ENCODE data around the gene RAB33A.
A peak's percentile ranks its signal among the peaks of the same experiment; 100 is the strongest.

The RAB33A gene

DNA sequence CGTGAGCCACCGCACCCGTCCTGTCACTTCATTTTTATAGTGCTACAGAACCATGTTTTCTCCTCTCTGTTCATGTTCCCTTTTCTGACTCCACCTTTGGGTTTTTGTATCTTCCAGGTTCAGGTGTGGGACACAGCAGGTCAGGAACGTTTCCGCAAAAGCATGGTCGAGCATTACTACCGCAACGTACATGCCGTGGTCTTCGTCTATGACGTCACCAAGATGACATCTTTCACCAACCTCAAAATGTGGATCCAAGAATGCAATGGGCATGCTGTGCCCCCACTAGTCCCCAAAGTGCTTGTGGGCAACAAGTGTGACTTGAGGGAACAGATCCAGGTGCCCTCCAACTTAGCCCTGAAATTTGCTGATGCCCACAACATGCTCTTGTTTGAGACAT is 12.4 kb downstream of the RAB33A start:
- Histone ChIP-seq H4K20me1 (ENCODE audit: insufficient read depth, low read length) (peaks cover 16% of the 10 kb centered on the region; the same call in 1 of the 2 replicates), H3K9me3 (ENCODE audit: insufficient read depth, low read length) (no peaks in the 10 kb centered on the region), H3K27ac (ENCODE audit: low read length) (peak overlapping the region; percentile 68), H3K4me1 (ENCODE audit: low read length) (peaks cover 39% of the 10 kb centered on the region), H3K4me2 (ENCODE audit: low read length) (peak overlapping the region; percentile 4), H3K27me3 (ENCODE audit: low read depth, low read length) (no peaks in the 10 kb centered on the region), H2AFZ (ENCODE audit: low read depth, low read length) (no peak overlapping the region), H3K79me2 (ENCODE audit: low read length) (peaks cover 37% of the 10 kb centered on the region), H3K36me3 (replicated peaks; ENCODE audit: low read depth, low read length) (peaks cover 36% of the 10 kb centered on the region), H3K9ac (ENCODE audit: low read length) (no peak overlapping the region), H3K4me3 (ENCODE audit: low read length) (no peak overlapping the region)
- TF ChIP-seq, protein P1, sequence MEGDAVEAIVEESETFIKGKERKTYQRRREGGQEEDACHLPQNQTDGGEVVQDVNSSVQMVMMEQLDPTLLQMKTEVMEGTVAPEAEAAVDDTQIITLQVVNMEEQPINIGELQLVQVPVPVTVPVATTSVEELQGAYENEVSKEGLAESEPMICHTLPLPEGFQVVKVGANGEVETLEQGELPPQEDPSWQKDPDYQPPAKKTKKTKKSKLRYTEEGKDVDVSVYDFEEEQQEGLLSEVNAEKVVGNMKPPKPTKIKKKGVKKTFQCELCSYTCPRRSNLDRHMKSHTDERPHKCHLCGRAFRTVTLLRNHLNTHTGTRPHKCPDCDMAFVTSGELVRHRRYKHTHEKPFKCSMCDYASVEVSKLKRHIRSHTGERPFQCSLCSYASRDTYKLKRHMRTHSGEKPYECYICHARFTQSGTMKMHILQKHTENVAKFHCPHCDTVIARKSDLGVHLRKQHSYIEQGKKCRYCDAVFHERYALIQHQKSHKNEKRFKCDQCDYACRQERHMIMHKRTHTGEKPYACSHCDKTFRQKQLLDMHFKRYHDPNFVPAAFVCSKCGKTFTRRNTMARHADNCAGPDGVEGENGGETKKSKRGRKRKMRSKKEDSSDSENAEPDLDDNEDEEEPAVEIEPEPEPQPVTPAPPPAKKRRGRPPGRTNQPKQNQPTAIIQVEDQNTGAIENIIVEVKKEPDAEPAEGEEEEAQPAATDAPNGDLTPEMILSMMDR (IDR thresholded peaks at IDR 0.05; ENCODE audit: low read depth, low read length) = no peak
- no peak for TF ChIP-seq EZH2phosphoT487 (IDR thresholded peaks at IDR 0.05; ENCODE audit: low read depth)

DNA sequence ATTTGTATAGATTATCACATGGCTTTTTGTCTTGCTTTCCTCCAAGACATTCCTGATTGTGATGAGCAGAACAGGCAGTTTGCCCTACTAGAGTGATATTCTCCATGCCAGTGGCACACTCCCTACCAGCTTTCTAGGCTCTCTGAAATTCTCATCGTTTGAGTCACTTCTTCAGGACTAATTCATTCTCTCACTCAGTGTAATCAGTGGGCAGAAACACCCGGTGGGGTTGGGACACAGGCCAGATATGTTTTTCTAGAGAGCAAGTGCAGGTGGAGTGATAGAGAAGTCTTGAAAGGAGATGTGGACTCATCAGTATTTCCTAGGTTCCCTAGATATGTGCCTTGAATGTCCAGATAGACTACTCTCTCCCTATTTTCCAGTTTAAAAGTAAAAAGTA is 13.1 kb downstream of the RAB33A start:
- Histone ChIP-seq H3K4me2 (ENCODE audit: low read length) (no peak overlapping the region), H3K4me1 (ENCODE audit: low read length) (peaks cover 32% of the 10 kb centered on the region), H3K79me2 (ENCODE audit: low read length) (peaks cover 30% of the 10 kb centered on the region)

DNA sequence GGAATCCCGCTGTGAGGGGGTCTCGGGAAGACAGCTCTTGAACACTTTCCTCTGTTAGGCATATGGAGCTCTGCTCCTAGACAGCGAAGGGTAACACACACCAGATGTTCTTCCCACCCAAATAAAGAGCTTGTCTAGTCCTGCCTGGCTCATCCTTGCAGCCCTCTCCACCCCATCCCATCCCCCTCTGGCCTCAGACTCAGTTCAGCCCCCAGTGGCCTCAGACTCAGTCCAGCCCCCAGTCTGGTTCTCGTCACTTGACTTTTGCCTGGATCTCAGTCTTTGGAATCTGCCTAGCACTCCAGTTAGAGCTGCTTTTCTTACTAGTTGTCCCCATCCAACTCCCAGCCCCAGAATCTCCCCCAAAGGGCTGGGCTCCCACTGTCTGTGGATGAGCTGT is 14.9 kb downstream of the RAB33A start:
- no peak for TF ChIP-seq EZH2phosphoT487 (IDR thresholded peaks at IDR 0.05; ENCODE audit: low read depth)
- no peaks in the 10 kb centered on the region for H3K9me3 ChIP-seq (ENCODE audit: insufficient read depth, low read length)
- peaks cover 18% of the 10 kb centered on the region for H3K36me3 ChIP-seq (replicated peaks; ENCODE audit: low read depth, low read length)
- no peak overlapping the region for H3K4me3 ChIP-seq (ENCODE audit: low read length)
- H3K79me2 ChIP-seq (ENCODE audit: low read length) = peaks cover 13% of the 10 kb centered on the region
- peaks cover 31% of the 10 kb centered on the region for H3K4me1 ChIP-seq (ENCODE audit: low read length)
- H3K9ac ChIP-seq (ENCODE audit: low read length) = no peak overlapping the region
- no peaks in the 10 kb centered on the region; the same call in 1 of the 2 replicates for H4K20me1 ChIP-seq (ENCODE audit: insufficient read depth, low read length)
- H3K27me3 ChIP-seq (ENCODE audit: low read depth, low read length) = no peaks in the 10 kb centered on the region
- no peak overlapping the region for H3K4me2 ChIP-seq (ENCODE audit: low read length)
- H3K27ac ChIP-seq (ENCODE audit: low read length) = no peak overlapping the region
- H2AFZ ChIP-seq (ENCODE audit: low read depth, low read length) = no peak overlapping the region

More for the DNA sequence above, 13.1 kb downstream of the RAB33A start:
- Histone ChIP-seq H3K27ac (ENCODE audit: low read length) (no peak overlapping the region), H3K27me3 (ENCODE audit: low read depth, low read length) (no peaks in the 10 kb centered on the region), H3K4me3 (ENCODE audit: low read length) (no peak overlapping the region), H4K20me1 (ENCODE audit: insufficient read depth, low read length) (peaks cover 9% of the 10 kb centered on the region; the same call in 1 of the 2 replicates), H3K9me3 (ENCODE audit: insufficient read depth, low read length) (no peaks in the 10 kb centered on the region), H3K9ac (ENCODE audit: low read length) (no peak overlapping the region), H2AFZ (ENCODE audit: low read depth, low read length) (no peak overlapping the region), H3K36me3 (replicated peaks; ENCODE audit: low read depth, low read length) (peaks cover 29% of the 10 kb centered on the region)
- TF ChIP-seq, protein P1 (IDR thresholded peaks at IDR 0.05; ENCODE audit: low read depth, low read length) = no peak
- TF ChIP-seq EZH2phosphoT487 (IDR thresholded peaks at IDR 0.05; ENCODE audit: low read depth) = no peak

DNA sequence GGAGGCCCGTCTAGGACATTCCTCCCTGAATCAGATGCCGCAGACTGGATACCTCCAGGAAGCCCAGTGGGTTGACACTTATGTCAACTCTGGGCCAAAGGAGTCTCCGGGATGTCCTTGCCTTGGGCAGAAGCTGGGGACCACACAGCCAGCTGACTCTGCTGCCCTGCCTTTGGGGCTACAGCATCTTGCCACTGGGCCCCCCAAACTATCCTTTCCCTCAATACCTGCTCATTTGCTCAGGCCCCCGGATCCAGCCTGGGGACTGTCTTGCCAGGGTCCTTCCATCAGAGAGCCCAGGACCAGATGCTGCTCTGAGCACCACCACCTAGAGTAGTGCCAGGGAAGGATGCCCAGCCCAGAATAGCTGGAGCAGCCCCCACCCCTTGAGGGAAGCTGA is 19.0 kb downstream of the RAB33A start:
- no peaks in the 10 kb centered on the region for H4K20me1 ChIP-seq (ENCODE audit: insufficient read depth, low read length)
- no peak overlapping the region for H3K4me3 ChIP-seq (ENCODE audit: low read length)
- H3K4me2 ChIP-seq (ENCODE audit: low read length) = no peak overlapping the region
- H3K4me1 ChIP-seq (ENCODE audit: low read length) = peaks cover 25% of the 10 kb centered on the region
- no peaks in the 10 kb centered on the region for H3K27me3 ChIP-seq (ENCODE audit: low read depth, low read length)
- TF ChIP-seq, protein P1 (IDR thresholded peaks at IDR 0.05; ENCODE audit: low read depth, low read length) = no peak
- TF ChIP-seq EZH2phosphoT487 (IDR thresholded peaks at IDR 0.05; ENCODE audit: low read depth) = no peak
- H2AFZ ChIP-seq (ENCODE audit: low read depth, low read length) = no peak overlapping the region
- H3K36me3 ChIP-seq (replicated peaks; ENCODE audit: low read depth, low read length) = no peaks in the 10 kb centered on the region
- H3K79me2 ChIP-seq (ENCODE audit: low read length) = no peaks in the 10 kb centered on the region
- no peak overlapping the region for H3K27ac ChIP-seq (ENCODE audit: low read length)
- no peak overlapping the region for H3K9ac ChIP-seq (ENCODE audit: low read length)
- H3K9me3 ChIP-seq (ENCODE audit: insufficient read depth, low read length) = no peaks in the 10 kb centered on the region

Data from OCI-LY3 (cell line).